Esophagus (tissue), 2 donors: Measurements from ENCODE around the gene KAT8. TPM values are rescaled to one million over a fixed set of nuclear protein-coding genes. Genes with fewer than 3 reads are reported as not detected.

Experiments used
- H3K27ac ChIP-seq, 2 donors: one replicate each; pipeline ENCODE4 v1.5.1; 2013; ENCODE audit warnings: low read depth in 2 of 2, mild to moderate bottlenecking in 2 of 2, inconsistent platforms in 1 of 2, low read length in 1 of 2, moderate library complexity in 1 of 2
- H3K27me3 ChIP-seq, 2 donors: one replicate each; pipeline ENCODE4 v1.6.1; 2013; ENCODE audit warnings: low read length in 2 of 2, control low read depth in 1 of 2, mild to moderate bottlenecking in 1 of 2; ENCODE audit not compliant: insufficient read depth in 2 of 2, control insufficient read depth in 1 of 2
- H3K36me3 ChIP-seq, 2 donors: one replicate each; pipeline ENCODE4 v1.6.1; 2013; ENCODE audit warnings: low read length in 1 of 2; ENCODE audit not compliant: control insufficient read depth in 2 of 2, insufficient read depth in 2 of 2
- H3K4me1 ChIP-seq, 2 donors: one replicate each; pipeline ENCODE4 v1.6.1; 2013; ENCODE audit warnings: low read length in 1 of 2; ENCODE audit not compliant: control insufficient read depth in 2 of 2, insufficient read depth in 2 of 2
- H3K4me3 ChIP-seq, 2 donors: one replicate each; pipeline ENCODE4 v1.5.1; 2013; ENCODE audit warnings: low read length in 2 of 2, mild to moderate bottlenecking in 2 of 2, low read depth in 1 of 2, moderate library complexity in 1 of 2
- H3K9me3 ChIP-seq, 2 donors: one replicate each; pipeline ENCODE4 v1.6.1; 2013; ENCODE audit warnings: mild to moderate bottlenecking in 2 of 2, low read depth in 1 of 2, low read length in 1 of 2, moderate library complexity in 1 of 2; ENCODE audit not compliant: control insufficient read depth in 2 of 2, insufficient read depth in 1 of 2
- WGBS, 2 donors: extraction: QIAGEN DNeasy Blood & Tissue Kit; methylation state at CpG; one replicate each; pipeline ENCODE4 v1.1.7; 2013; 5-methylcytosine and 5-hydroxymethylcytosine counted together
- polyA plus RNA-seq, 2 donors: library from polyadenylated mRNA; stranded (reverse); fragments of 200-250 nt; gene quantifications; one replicate each; pipeline ENCODE4 v1.2.3, GENCODE V29; 2013
- donor health status: healthy with polysubstance abuse.
- donor health status: Bipolar disorder and iron deficiency.

Gene KAT8
- 10 to 100 TPM; 28.3 to 33.6 TPM for polyA plus RNA-seq

GRCh38 chr16:31117384-31118222 is at the start of gene KAT8:
TSS of gene KAT8 (plus strand) at chr16:31117664. CDS start at chr16:31117682, 18 bp downstream.
- Histone ChIP-seq H3K27ac (peak within 1 kb of the TSS; percentile 92 to 96), H3K4me1 (peaks cover 0 to 4% of the 10 kb centered on the region in 2 donors), H3K27me3 (no peaks in the 10 kb centered on the region), H3K9me3 (no peaks in the 10 kb centered on the region), H3K4me3 (peak within 1 kb of the TSS; percentile 58 to 82), H3K36me3 (peaks cover 8 to 12% of the 10 kb centered on the region in 2 donors)
- WGBS, 2 donors, result 0 to 1% methylated on average over 64 to 68 of the region's 68 CpGs

- Histone ChIP-seq H3K4me3 (peak overlapping the region in 1 of 2 donors; percentile 88), H3K27me3 (no peaks in the 10 kb centered on the region), H3K4me1 (peaks cover 0 to 5% of the 10 kb centered on the region in 2 donors), H3K9me3 (no peaks in the 10 kb centered on the region), H3K36me3 (peaks cover 3 to 5% of the 10 kb centered on the region in 2 donors), H3K27ac (peak overlapping the region in 1 of 2 donors; percentile 95)
- 20 to 22% methylated on average over 4 of the region's 4 CpGs for WGBS, 2 donors
Observed at GRCh38 chr16:31071861-31072260, 45.6 kb upstream of the KAT8 start.

- no peaks in the 10 kb centered on the region for H3K9me3 ChIP-seq
- WGBS, 2 donors, result 2% methylated on average over 27 of the region's 27 CpGs
- peaks cover 11 to 13% of the 10 kb centered on the region in 2 donors for H3K36me3 ChIP-seq
- H3K4me3 ChIP-seq, result peak overlapping the region; percentile 88 to 96
- H3K4me1 ChIP-seq, result peaks cover 0 to 5% of the 10 kb centered on the region in 2 donors
- H3K27ac ChIP-seq, result peak overlapping the region; percentile 95 to 96
- H3K27me3 ChIP-seq, result no peaks in the 10 kb centered on the region
Observed at GRCh38 chr16:31072540-31073141, 44.8 kb upstream of the KAT8 start.

- no peaks in the 10 kb centered on the region for H3K9me3 ChIP-seq
- peaks cover 15 to 20% of the 10 kb centered on the region in 2 donors for H3K36me3 ChIP-seq
- H3K4me1 ChIP-seq, result peaks cover 0 to 5% of the 10 kb centered on the region in 2 donors
- 0% methylated on average over 83 of the region's 83 CpGs for WGBS, 2 donors
- peak overlapping the region; percentile 88 to 96 for H3K4me3 ChIP-seq
- H3K27ac ChIP-seq, result peak overlapping the region; percentile 95 to 96
- no peaks in the 10 kb centered on the region for H3K27me3 ChIP-seq
Observed at GRCh38 chr16:31073142-31073969, 44.1 kb upstream of the KAT8 start.

GRCh38 chr16:31073970-31074813 is 43.3 kb upstream of the KAT8 start, which contains the start of the genes ZNF646 and ZNF668:
TSS of gene ZNF646 (plus strand) at chr16:31074422. CDS start at chr16:31076325, 1,903 bp downstream.
TSS of gene ZNF668 (minus strand) at chr16:31074240. CDS start at chr16:31064459, 9,781 bp downstream.
- WGBS, 2 donors, result 0% methylated on average over 48 of the region's 48 CpGs
- H3K27ac ChIP-seq, result peak within 1 kb of the TSS; percentile 95 to 96
- H3K9me3 ChIP-seq, result no peaks in the 10 kb centered on the region
- peaks cover 15 to 28% of the 10 kb centered on the region in 2 donors for H3K36me3 ChIP-seq
- peaks cover 0 to 5% of the 10 kb centered on the region in 2 donors for H3K4me1 ChIP-seq
- H3K27me3 ChIP-seq, result no peaks in the 10 kb centered on the region
- peak within 1 kb of the TSS; percentile 88 to 96 for H3K4me3 ChIP-seq

GRCh38 chr16:31074814-31075183 is 42.7 kb upstream of the KAT8 start:
- 1% methylated on average over 7 of the region's 7 CpGs for WGBS, 2 donors
- no peaks in the 10 kb centered on the region for H3K9me3 ChIP-seq
- no peaks in the 10 kb centered on the region for H3K27me3 ChIP-seq
- peak overlapping the region; percentile 88 to 96 for H3K4me3 ChIP-seq
- H3K27ac ChIP-seq, result peak overlapping the region; percentile 94 to 95
- H3K4me1 ChIP-seq, result peaks cover 0 to 5% of the 10 kb centered on the region in 2 donors
- H3K36me3 ChIP-seq, result peaks cover 15 to 29% of the 10 kb centered on the region in 2 donors

GRCh38 chr16:31076319-31076718 is 41.1 kb upstream of the KAT8 start:
- H3K27me3 ChIP-seq, result no peaks in the 10 kb centered on the region
- 67 to 71% methylated on average over 16 of the region's 16 CpGs for WGBS, 2 donors
- H3K36me3 ChIP-seq, result peaks cover 15 to 44% of the 10 kb centered on the region in 2 donors
- H3K27ac ChIP-seq, result no peak overlapping the region
- H3K4me1 ChIP-seq, result peaks cover 0 to 5% of the 10 kb centered on the region in 2 donors
- H3K9me3 ChIP-seq, result no peaks in the 10 kb centered on the region
- H3K4me3 ChIP-seq, result no peak overlapping the region

GRCh38 chr16:31077024-31077423 is 40.4 kb upstream of the KAT8 start:
- no peaks in the 10 kb centered on the region for H3K27me3 ChIP-seq
- H3K4me3 ChIP-seq, result no peak overlapping the region
- no peak overlapping the region for H3K27ac ChIP-seq
- 96% methylated on average over 13 of the region's 13 CpGs for WGBS, 2 donors
- peaks cover 15 to 44% of the 10 kb centered on the region in 2 donors for H3K36me3 ChIP-seq
- H3K4me1 ChIP-seq, result peaks cover 0 to 5% of the 10 kb centered on the region in 2 donors
- no peaks in the 10 kb centered on the region for H3K9me3 ChIP-seq
